ENCODE measurements around the gene RPGRIP1L.

The RPGRIP1L gene

DNA sequence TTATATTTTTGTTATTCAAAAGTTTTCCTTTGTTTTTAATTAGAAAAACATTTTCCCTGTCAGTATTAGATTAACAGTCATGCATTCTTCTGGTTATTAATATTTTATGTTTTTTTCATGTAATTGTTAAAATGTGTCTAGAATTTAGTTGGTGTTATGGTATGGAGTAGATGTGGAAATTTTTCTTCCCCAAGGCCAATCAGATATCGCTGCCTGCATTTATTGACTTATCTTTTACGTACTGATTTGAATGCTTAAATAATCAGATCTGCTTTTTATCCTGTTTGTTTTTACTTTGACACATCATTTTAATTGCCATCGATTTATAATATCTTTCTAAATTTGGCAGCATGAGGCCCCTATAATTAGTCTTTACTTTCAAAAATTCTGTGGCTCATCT lies 13.9 kb upstream of the RPGRIP1L start:
- no peaks in the 10 kb centered on the region for H3K36me3 ChIP-seq
- no peak overlapping the region for H3K4me3 ChIP-seq (ENCODE audit: low read depth, low read length)
- no peak for DNase-seq
- TF ChIP-seq CTCF (IDR thresholded peaks at IDR 0.05; ENCODE audit: low read depth, low read length): no peak
- H3K9me3 ChIP-seq: no peaks in the 10 kb centered on the region
- no peaks in the 10 kb centered on the region for H3K27me3 ChIP-seq
- peaks cover 3% of the 10 kb centered on the region; the same call in 1 of the 2 replicates for H3K4me1 ChIP-seq

GRCh38 chr16:53715023-53715384 lies 11.3 kb upstream of the RPGRIP1L start:
- Histone ChIP-seq H3K27me3 (no peaks in the 10 kb centered on the region), H3K9me3 (no peaks in the 10 kb centered on the region), H3K4me3 (ENCODE audit: low read depth, low read length) (no peak overlapping the region), H3K4me1 (peaks cover 6% of the 10 kb centered on the region; the same call in 1 of the 2 replicates), H3K36me3 (no peaks in the 10 kb centered on the region)
- no peak for TF ChIP-seq CTCF (IDR thresholded peaks at IDR 0.05; ENCODE audit: low read depth, low read length)
- no peak for DNase-seq

DNA sequence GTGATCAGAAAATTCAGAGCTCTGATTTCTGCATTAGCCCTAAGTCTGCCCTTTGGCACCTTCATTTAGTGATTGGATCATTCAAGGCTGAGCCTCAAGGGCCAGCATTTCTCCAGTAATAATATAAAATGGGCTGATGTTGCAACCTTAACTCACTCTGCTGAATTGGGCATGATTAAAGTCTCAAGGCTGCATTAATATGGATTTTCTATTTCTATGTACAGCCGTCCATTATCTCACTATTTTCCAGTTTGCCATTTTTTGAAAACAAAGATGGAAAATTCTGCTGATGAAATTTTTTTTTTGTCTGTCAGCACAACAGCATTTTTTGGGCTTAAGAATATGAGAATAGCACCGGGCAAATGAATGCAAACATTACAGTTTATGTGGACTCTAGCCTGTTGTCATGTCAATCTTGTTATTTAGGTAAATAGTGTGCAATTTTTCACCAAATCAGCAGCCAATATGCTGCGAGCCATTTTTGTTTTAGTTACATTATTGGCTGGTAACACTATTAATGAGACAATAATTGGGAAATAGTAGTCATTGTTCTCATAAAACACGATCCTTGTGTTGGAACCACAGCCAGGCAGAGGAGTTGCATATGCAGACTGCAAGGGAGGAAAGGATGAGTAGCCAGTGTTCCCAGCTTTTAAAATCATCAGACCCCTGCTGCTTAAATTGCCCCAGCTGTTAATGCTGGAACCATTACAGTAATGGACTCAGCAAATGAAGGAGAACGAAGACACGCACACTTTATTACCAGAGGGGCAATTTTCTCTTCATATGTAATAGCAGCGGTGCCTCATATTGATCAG lies 10.8 kb upstream of the RPGRIP1L start:
- no peak for DNase-seq
- TF ChIP-seq CTCF (IDR thresholded peaks at IDR 0.05; ENCODE audit: low read depth, low read length): no peak

GRCh38 chr16:53713403-53714204 lies 9.9 kb upstream of the RPGRIP1L start:
- DNase-seq: no peak
- Histone ChIP-seq H3K4me3 (ENCODE audit: low read depth, low read length) (no peak overlapping the region), H3K4me1 (peaks cover 6% of the 10 kb centered on the region; the same call in 1 of the 2 replicates), H3K9me3 (no peaks in the 10 kb centered on the region), H3K36me3 (no peaks in the 10 kb centered on the region), H3K27me3 (no peaks in the 10 kb centered on the region)
- TF ChIP-seq CTCF (IDR thresholded peaks at IDR 0.05; ENCODE audit: low read depth, low read length): no peak

More for the DNA sequence above, 10.8 kb upstream of the RPGRIP1L start:
- Histone ChIP-seq H3K4me3 (ENCODE audit: low read depth, low read length) (no peak overlapping the region), H3K27me3 (no peaks in the 10 kb centered on the region), H3K9me3 (no peaks in the 10 kb centered on the region), H3K4me1 (peaks cover 6% of the 10 kb centered on the region; the same call in 1 of the 2 replicates), H3K36me3 (no peaks in the 10 kb centered on the region)

GRCh38 chr16:53712065-53712464 lies 8.4 kb upstream of the RPGRIP1L start:
- H3K9me3 ChIP-seq: no peaks in the 10 kb centered on the region
- TF ChIP-seq CTCF (IDR thresholded peaks at IDR 0.05; ENCODE audit: low read depth, low read length): no peak
- DNase-seq: no peak
- H3K4me3 ChIP-seq (ENCODE audit: low read depth, low read length): no peak overlapping the region
- peaks cover 6% of the 10 kb centered on the region; the same call in 1 of the 2 replicates for H3K4me1 ChIP-seq
- H3K27me3 ChIP-seq: no peaks in the 10 kb centered on the region
- no peaks in the 10 kb centered on the region for H3K36me3 ChIP-seq
